ENCODE data around the gene EFNA1.

The EFNA1 gene

GRCh38 chr1:155093911-155094621, 33.6 kb upstream of the EFNA1 start:
- DNase-seq (ENCODE audit: low read depth): peak; percentile 21
- H3K4me3 ChIP-seq (ENCODE audit: control insufficient read depth, low read depth, low read length): no peak overlapping the region
- peak; percentile 51 for TF ChIP-seq CTCF (IDR thresholded peaks at IDR 0.05; ENCODE audit: control insufficient read depth, insufficient read depth, low read depth, low read length, missing control alignments)

DNA sequence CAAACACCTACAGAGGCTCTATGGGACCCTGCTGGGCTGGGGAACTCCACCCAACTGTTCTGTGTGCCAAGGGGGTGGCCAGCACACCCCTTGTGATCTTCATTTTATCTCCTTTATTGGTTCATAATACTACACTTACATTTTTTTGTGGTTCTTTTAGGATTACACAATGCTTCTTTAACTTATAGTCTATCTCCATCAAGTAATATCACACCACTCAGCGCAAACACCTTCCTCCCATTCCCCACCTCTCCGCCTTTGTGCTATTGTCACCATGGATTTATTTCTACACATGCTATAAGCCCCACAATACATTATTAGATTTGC, 33.1 kb upstream of the EFNA1 start:
- H3K4me3 ChIP-seq (ENCODE audit: control insufficient read depth, low read depth, low read length): no peak overlapping the region
- TF ChIP-seq CTCF (IDR thresholded peaks at IDR 0.05; ENCODE audit: control insufficient read depth, insufficient read depth, low read depth, low read length, missing control alignments): no peak
- DNase-seq (ENCODE audit: low read depth): no peak

- DNase-seq (ENCODE audit: low read depth): no peak
- no peak overlapping the region for H3K4me3 ChIP-seq (ENCODE audit: control insufficient read depth, low read depth, low read length)
- no peak for TF ChIP-seq CTCF (IDR thresholded peaks at IDR 0.05; ENCODE audit: control insufficient read depth, insufficient read depth, low read depth, low read length, missing control alignments)
These were observed 28.3 kb upstream of the EFNA1 start for GRCh38 chr1:155099331-155099730.

DNA sequence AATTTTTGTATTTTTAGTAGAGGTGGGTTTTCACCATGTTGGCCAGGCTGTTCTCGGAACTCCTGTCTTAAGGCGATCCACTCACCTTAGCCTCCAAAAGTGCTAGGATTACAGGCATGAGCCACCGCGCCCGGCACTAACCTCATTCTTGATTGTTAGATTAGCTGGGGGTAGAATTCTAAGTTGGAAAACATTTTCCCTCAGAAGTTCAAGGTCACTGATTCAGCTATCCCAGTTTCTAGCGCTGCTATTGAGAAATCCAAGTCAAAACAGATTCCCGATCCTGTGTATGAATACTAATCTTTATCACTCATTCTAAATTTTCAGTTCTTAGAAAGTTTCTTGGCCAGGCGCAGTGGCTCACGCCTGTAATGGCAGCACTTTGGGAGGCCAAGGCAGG, 24.4 kb upstream of the EFNA1 start:
- no peak overlapping the region for H3K4me3 ChIP-seq (ENCODE audit: control insufficient read depth, low read depth, low read length)
- TF ChIP-seq CTCF (IDR thresholded peaks at IDR 0.05; ENCODE audit: control insufficient read depth, insufficient read depth, low read depth, low read length, missing control alignments): no peak
- DNase-seq (ENCODE audit: low read depth): no peak

GRCh38 chr1:155104605-155105534, 22.8 kb upstream of the EFNA1 start:
- H3K4me3 ChIP-seq (ENCODE audit: control insufficient read depth, low read depth, low read length): no peak overlapping the region
- DNase-seq (ENCODE audit: low read depth): no peak
- no peak for TF ChIP-seq CTCF (IDR thresholded peaks at IDR 0.05; ENCODE audit: control insufficient read depth, insufficient read depth, low read depth, low read length, missing control alignments)

DNA sequence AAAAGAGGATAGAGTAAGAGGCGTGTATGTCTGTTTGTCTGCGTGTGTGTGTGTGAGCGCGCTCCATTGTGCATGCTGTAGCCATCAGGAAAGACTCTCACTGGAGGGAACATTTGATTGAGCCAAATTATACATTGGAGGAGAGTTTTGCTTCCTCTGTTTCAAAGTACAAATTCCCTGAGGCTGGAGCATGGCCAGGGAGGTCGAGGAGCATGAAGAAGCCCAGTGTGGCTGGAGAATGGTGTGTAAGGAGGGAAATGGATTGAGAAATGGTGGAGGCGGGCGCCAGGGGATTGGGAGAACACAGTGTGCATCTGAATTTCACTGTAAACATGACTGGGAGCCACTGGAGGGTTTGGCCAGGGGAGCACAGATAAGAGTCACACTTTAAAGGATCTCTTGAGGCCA, 22.1 kb upstream of the EFNA1 start:
- no peak for DNase-seq (ENCODE audit: low read depth)
- TF ChIP-seq CTCF (IDR thresholded peaks at IDR 0.05; ENCODE audit: control insufficient read depth, insufficient read depth, low read depth, low read length, missing control alignments): no peak
- no peak overlapping the region for H3K4me3 ChIP-seq (ENCODE audit: control insufficient read depth, low read depth, low read length)

Measured in AG09309 (cell line).